Activated B cell treated with CpG ODN at 0.5 μM for 24 hours (primary cell): ENCODE measurements around the gene MICALL1. TPM values are rescaled to one million over a fixed set of nuclear protein-coding genes. Genes with fewer than 3 reads are reported as not detected.
A peak's percentile ranks its signal among the peaks of the same experiment; 100 is the strongest.

Source experiments
- ATAC-seq: fragments of 200-7000 bp; cut with Tn5 transposase; one replicate; pipeline ENCODE4 v1.10.0; 2021; ENCODE audit warnings: low read depth, mild to moderate bottlenecking, moderate library complexity
- CTCF ChIA-PET: fragments of 350-600 bp; sonication (Branson Sonifier 250); formaldehyde crosslinking; loops from one replicate; lab custom pipeline; 2021; ENCODE audit warnings: antibody characterized with exemption; lab: Charles Lee
- POLR2A ChIA-PET: fragments of 350-600 bp; sonication (Branson Sonifier 250); formaldehyde crosslinking; loops from one replicate; lab custom pipeline; 2021; ENCODE audit warnings: antibody characterized with exemption; lab: Charles Lee
- DNase-seq: peaks from one replicate; pipeline ENCODE4 v3.0.0; 2022
- H3K27ac Mint-ChIP-seq: one replicate; pipeline ENCODE4 v1.8.0; 2020; ENCODE audit warnings: mixed read lengths
- H3K27me3 Mint-ChIP-seq: one replicate; pipeline ENCODE4 v1.8.0; 2021; ENCODE audit warnings: mixed read lengths
- H3K36me3 Mint-ChIP-seq: one replicate; pipeline ENCODE4 v1.8.0; 2021; ENCODE audit warnings: low read depth, mixed read lengths
- H3K4me1 Mint-ChIP-seq: one replicate; pipeline ENCODE4 v1.8.0; 2021; ENCODE audit warnings: mixed read lengths
- H3K4me3 Mint-ChIP-seq: one replicate; pipeline ENCODE4 v1.8.0; 2020; ENCODE audit warnings: mild to moderate bottlenecking, mixed read lengths
- H3K9me3 Mint-ChIP-seq: one replicate; pipeline ENCODE4 v1.8.0; 2020; ENCODE audit warnings: mixed read lengths
- CTCF ChIP-seq: fragments of 200-600 bp; IDR thresholded peaks from one replicate; pipeline ENCODE4 v1.8.0; 2022; ENCODE audit warnings: antibody characterized with exemption, mild to moderate bottlenecking
- intact Hi-C: fragments of 100-400 bp; cut with micrococcal nuclease; formaldehyde crosslinking; loops from one replicate; pipeline ENCODE4 v1.15.1; 2024
- total RNA-seq: library from RNA; stranded (reverse); gene quantifications from 2 replicates; pipeline ENCODE4 v1.2.3, GENCODE V29; 2022

The MICALL1 gene
- total RNA-seq: 20.8 and 27.6 TPM in 2 replicates

GRCh38 chr22:37905534-37906363 is at the start of gene MICALL1:
TSS of gene MICALL1 (plus strand) at chr22:37906297. CDS start at chr22:37906423, 126 bp downstream.
- Mint-ChIP-seq H3K27ac (peak within 1 kb of the TSS; percentile 85), H3K36me3 (peaks cover 2% of the 10 kb centered on the region), H3K27me3 (no peaks in the 10 kb centered on the region), H3K4me3 (peak within 1 kb of the TSS; percentile 81), H3K4me1 (peaks cover 22% of the 10 kb centered on the region), H3K9me3 (no peaks in the 10 kb centered on the region)
- CTCF ChIA-PET: interaction anchor here (0.9 to 1.7 kb wide), 8 partner anchors 8 to 62 kb away, joined by 3 to 10 read pairs (median 6); no protein-coding TSS in a partner anchor
- intact Hi-C loops: loop anchor here (1.0 kb wide), 3 partner anchors 29 to 61 kb away; partner anchors contain the start of gene ANKRD54
- peak; percentile 90 for ATAC-seq
- TF ChIP-seq CTCF: no peak
- DNase-seq: peak; percentile 81
- POLR2A ChIA-PET: interaction anchor here (0.6 to 1.8 kb wide), 5 partner anchors 9 to 1357 kb away, joined by 3 to 6 read pairs (median 4); partner anchors contain the start of gene ANKRD54

GRCh38 chr22:37860796-37861421 is 45.2 kb upstream of the MICALL1 start:
- H3K27me3 Mint-ChIP-seq: no peaks in the 10 kb centered on the region
- DNase-seq: no peak
- ChIA-PET CTCF (interaction anchor here (1.3 to 4.6 kb wide), 4 partner anchors 22 to 254 kb away, joined by 3 to 81 read pairs (median 6); no protein-coding TSS in a partner anchor), POLR2A (no interaction called here)
- intact Hi-C loops: no loop called here
- no peak overlapping the region for H3K27ac Mint-ChIP-seq
- H3K36me3 Mint-ChIP-seq: peaks cover 76% of the 10 kb centered on the region
- no peaks in the 10 kb centered on the region for H3K9me3 Mint-ChIP-seq
- TF ChIP-seq CTCF: no peak
- no peak for ATAC-seq
- no peaks in the 10 kb centered on the region for H3K4me1 Mint-ChIP-seq
- H3K4me3 Mint-ChIP-seq: no peak overlapping the region

GRCh38 chr22:37862570-37863325 is 43.3 kb upstream of the MICALL1 start:
- no peak overlapping the region for H3K27ac Mint-ChIP-seq
- intact Hi-C loops: loop anchor here (1.0 to 2.0 kb wide), 8 partner anchors 14 to 324 kb away; partner anchors contain the start of genes ANKRD54 and EIF3L

GRCh38 chr22:37865510-37865909 is 40.6 kb upstream of the MICALL1 start:
- no peaks in the 10 kb centered on the region for H3K4me1 Mint-ChIP-seq
- ChIA-PET POLR2A (interaction anchor here (0.7 kb wide), 1 partner anchor 66 kb away, joined by 3 read pairs; no protein-coding TSS in a partner anchor), CTCF (interaction anchor here (4.6 kb wide), 1 partner anchor 47 kb away, joined by 81 read pairs; no protein-coding TSS in a partner anchor)
- peaks cover 87% of the 10 kb centered on the region for H3K36me3 Mint-ChIP-seq
- H3K4me3 Mint-ChIP-seq: no peak overlapping the region
- ATAC-seq (no peak), DNase-seq (no peak)
- no peak for TF ChIP-seq CTCF
- no peaks in the 10 kb centered on the region for H3K9me3 Mint-ChIP-seq
- intact Hi-C loops: no loop called here
- no peak overlapping the region for H3K27ac Mint-ChIP-seq
- H3K27me3 Mint-ChIP-seq: no peaks in the 10 kb centered on the region

More at GRCh38 chr22:37862570-37863325, 43.3 kb upstream of the MICALL1 start:
- POLR2A ChIA-PET: interaction anchor here (0.6 to 1.6 kb wide), 3 partner anchors 13 to 629 kb away, joined by 4 read pairs; no protein-coding TSS in a partner anchor
- ATAC-seq: no peak
- Mint-ChIP-seq H3K36me3 (peaks cover 80% of the 10 kb centered on the region), H3K27me3 (no peaks in the 10 kb centered on the region), H3K4me3 (no peak overlapping the region), H3K4me1 (no peaks in the 10 kb centered on the region), H3K9me3 (no peaks in the 10 kb centered on the region)
- no peak for DNase-seq
- CTCF ChIA-PET: interaction anchor here (0.7 to 4.6 kb wide), 27 partner anchors 7 to 255 kb away, joined by 3 to 81 read pairs (median 4); partner anchors contain the start of genes ANKRD54, EIF3L, GCAT and GGA1
- no peak for TF ChIP-seq CTCF
